C4-2B (cell line): ENCODE measurements around the gene TMEM272.
"Not testable (repeated sequence)": the region's sequence is repeated elsewhere in the genome, so short reads cannot be mapped to it uniquely, and the experiment has no call there.

ENCODE experiments used
- H3K27ac ChIP-seq: fragments of 450-650 bp; 2 replicates; pipeline ENCODE4 v1.5.1; 2017
- ZFX ChIP-seq: fragments of 450-650 bp; IDR thresholded peaks from 2 replicates; pipeline ENCODE4 v1.6.1; 2017
- TF ChIP-seq, protein P1 (sequence below): fragments of 450-650 bp; conservative IDR thresholded peaks from 2 replicates; pipeline ENCODE4 v1.5.1; 2017; ENCODE audit warnings: mild to moderate bottlenecking

Gene TMEM272

DNA sequence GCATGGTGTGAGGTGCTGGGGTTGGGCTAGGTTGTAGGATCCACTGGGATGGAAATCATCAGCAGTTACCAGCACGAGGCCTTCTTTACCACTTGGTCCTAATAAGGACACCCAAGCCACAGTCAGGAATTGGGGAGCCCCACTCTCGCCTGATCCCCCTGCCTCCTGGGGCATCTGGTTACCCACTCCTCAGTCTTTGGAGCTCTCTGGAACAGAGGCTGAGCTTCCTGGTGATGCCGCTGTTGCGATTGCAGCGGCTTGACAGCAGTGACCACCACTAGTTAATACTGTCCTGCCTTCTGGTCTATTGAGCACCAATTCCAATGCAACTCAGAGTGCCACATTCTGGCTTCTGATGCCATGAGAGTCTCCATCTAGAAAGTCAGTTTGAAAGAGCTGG, 13.5 kb downstream of the TMEM272 start:
- TF ChIP-seq, protein P1, sequence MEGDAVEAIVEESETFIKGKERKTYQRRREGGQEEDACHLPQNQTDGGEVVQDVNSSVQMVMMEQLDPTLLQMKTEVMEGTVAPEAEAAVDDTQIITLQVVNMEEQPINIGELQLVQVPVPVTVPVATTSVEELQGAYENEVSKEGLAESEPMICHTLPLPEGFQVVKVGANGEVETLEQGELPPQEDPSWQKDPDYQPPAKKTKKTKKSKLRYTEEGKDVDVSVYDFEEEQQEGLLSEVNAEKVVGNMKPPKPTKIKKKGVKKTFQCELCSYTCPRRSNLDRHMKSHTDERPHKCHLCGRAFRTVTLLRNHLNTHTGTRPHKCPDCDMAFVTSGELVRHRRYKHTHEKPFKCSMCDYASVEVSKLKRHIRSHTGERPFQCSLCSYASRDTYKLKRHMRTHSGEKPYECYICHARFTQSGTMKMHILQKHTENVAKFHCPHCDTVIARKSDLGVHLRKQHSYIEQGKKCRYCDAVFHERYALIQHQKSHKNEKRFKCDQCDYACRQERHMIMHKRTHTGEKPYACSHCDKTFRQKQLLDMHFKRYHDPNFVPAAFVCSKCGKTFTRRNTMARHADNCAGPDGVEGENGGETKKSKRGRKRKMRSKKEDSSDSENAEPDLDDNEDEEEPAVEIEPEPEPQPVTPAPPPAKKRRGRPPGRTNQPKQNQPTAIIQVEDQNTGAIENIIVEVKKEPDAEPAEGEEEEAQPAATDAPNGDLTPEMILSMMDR = no peak
- no peak for TF ChIP-seq ZFX
- no peak overlapping the region for H3K27ac ChIP-seq

DNA sequence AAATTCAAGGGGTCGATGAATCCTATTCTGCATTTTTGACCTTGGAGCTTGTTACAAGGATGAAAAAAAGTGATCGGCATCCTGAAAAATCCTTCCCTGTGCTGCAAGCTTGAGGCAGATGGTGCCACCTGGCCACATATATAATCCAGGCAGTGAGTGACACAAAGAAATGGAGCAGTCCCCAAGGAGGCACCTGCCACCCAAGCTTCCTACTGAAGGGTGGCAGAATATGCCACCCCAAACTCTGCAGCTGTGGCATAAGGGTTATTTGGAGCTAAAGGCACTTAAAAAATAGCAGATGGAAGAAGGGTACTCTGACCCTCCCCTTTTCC, 15.4 kb downstream of the TMEM272 start:
- no peak overlapping the region for H3K27ac ChIP-seq
- TF ChIP-seq ZFX = no peak

DNA sequence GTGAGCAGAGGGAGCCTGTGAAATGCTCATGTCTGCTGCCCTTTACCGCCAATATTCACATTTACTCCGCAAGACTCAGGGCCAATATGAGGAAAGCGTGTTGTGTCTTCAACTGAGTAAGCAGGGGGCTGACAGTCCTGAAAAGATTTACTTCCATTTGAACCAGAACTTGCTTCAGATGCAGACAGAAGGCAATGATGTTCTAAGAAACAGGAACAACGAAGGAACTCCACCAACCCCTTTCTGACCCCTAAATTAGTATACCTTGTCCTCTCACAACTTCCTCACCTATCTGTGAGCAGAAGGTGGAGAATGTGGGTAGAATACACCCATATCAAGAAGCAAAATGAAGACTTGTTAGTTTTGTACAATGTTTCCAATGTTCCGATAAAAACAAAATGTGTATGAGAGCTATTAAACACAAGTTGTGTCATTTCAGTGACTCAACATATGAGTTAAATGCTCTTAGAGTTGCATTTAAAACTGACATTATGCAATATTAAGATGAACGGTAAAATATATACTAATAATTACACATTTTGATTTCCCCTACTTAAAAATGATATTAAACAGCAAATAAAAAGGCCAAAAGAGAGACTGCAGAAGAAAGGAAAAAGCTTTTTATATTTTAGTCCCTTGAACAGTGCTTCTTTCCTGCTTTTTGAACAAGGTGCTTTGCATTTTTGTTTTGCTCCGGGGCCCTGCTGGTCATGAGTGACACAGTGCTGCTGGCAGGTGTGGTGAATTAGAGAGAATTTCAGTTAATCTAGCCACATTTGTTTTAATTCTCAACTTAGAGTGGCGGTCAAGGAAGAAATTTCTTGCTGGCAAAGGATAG, 16.0 kb downstream of the TMEM272 start:
- TF ChIP-seq, protein P1 = no peak
- no peak for TF ChIP-seq ZFX
- H3K27ac ChIP-seq = no peak overlapping the region

DNA sequence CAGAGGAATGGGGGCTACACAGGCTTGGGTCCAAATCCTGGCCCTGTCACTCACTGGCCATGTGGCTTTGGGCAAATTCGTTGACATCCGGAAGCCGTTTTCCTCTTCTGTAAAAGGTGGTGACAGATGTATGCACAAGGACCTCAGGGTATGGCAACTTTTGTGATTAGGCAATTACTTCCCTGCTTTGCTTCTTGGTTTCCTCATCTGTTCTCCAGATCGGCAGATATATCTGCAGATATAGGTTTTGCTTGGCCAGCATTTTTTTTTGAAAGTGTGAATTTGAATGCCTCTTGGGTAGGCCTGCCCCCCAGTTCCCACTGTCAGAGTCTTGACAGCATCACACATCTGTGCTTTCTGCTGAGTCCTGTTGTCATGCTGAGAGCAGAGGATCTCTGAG, 17.7 kb downstream of the TMEM272 start:
- H3K27ac ChIP-seq = no peak overlapping the region
- TF ChIP-seq ZFX = no peak
- TF ChIP-seq, protein P1 = no peak

DNA sequence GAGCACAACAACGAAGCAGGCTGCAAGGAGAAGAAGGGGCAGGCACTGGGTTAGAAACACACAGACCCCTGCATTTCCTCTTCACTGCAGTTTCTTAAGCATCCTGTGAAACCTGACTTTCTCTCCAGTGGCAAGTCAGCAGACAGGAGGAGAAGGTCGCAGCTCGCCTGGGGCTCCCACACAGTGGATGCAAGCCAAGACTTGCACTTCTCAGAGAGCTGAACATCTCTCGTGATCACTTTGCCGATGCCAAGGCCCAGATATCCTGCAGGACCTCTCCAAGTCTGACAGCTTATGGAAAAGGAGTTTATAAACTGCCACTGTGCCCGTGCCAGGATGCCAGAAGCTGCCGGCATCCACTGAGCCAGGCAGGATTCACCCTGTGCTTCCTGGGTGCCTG, 18.4 kb downstream of the TMEM272 start:
- TF ChIP-seq, protein P1 = no peak
- no peak for TF ChIP-seq ZFX
- no peak overlapping the region for H3K27ac ChIP-seq

DNA sequence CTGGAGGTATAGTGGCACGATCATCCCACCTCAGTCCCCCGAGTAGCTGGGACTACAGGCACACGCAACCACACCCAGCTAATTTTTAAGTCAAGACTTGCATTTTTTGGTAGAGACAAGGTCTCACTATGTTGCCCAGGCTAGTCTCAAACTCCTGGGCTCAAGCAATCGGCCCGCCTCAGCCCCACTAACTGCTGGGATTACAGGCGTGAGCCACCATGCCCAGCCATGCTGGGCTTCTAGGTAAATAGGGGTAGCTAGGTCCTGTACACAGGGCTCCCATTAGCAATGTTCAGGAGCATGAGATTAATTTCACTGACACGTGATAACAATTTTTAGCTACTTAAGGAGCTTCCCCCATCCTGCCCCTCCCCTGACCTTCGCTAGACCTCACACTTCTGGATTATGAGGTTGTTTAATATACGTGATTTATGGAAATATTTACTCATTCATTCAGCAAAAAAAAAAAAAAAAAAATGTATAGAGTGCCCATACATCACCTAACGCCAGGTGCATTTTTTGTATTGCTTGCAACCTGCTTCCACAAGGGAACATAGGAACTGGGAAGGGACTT, 19.2 kb downstream of the TMEM272 start:
- TF ChIP-seq, protein P1 = no peak
- TF ChIP-seq ZFX = no peak
- no peak overlapping the region for H3K27ac ChIP-seq

DNA sequence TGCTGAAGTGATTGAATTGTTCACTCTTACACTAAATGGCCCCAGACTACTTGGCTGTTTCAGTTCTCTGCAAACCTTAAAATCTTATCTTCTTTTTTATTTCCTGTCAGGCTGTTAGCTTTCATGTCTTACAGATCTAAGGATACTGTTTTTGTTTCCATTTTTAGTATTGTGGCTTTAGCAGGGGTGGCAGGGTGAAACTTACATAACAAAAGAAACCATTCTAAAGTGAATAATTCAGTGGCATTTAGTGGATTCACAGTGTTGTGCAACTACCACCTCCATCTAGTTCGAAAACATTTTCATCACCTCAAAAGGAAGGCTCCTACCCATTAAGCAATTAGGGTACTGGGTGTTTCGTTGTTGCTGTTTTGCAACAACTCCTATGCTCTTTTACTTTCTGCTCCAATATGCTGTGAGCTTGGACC, 19.8 kb downstream of the TMEM272 start:
- TF ChIP-seq ZFX = no peak
- TF ChIP-seq, protein P1 = no peak
- no peak overlapping the region for H3K27ac ChIP-seq

DNA sequence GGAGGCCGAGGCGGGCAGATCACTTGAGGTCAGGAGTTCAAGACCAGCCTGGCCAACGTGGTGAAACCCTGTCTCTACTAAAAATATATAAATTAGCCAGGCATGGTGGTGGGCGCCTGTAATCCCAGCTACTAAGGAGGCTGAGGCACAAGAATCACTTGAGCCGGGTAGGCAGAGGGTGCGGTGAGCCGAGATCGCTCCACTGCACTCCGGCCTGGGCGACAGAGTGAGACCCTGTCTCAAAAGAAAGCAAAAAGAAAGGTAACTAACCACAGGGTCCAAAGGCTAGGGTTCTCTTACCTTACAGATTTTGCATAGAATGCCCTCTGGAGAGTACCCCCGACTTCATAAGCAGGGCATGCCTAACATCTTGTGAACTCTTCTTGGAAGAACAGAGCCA, 20.3 kb downstream of the TMEM272 start:
- H3K27ac ChIP-seq = not testable (repeated sequence)
